Measurements from ENCODE around the gene CACHD1. TPM values are rescaled to one million over a fixed set of nuclear protein-coding genes. Genes with fewer than 3 reads are reported as not detected.

The CACHD1 gene
- total RNA-seq, 1 donor from 2014 or later, result 14.2 TPM

- no peak for DNase-seq (ENCODE audit: low spot score)
These were observed 79.7 kb downstream of the CACHD1 start for GRCh38 chr1:64549464-64550239.

DNA sequence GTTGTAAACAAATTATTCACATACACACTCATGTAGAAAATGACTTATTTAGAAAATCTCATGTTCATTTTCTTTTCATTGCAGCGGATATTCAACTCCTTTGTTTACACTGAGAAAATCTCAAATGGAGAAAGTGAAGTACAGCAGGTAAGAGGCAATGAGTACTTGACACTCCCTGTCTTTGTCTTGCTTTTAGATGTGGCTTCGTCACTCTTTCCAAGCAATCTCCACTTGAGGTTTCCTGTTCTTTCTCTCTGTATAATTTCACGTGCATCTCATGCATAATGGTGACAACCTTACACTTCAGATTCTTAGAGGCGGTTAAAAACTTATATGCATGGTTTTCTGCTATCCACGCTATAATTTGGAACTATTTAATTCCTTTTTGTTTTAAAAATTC is 80.6 kb downstream of the CACHD1 start:
- no peak for DNase-seq (ENCODE audit: low spot score)

GRCh38 chr1:64550946-64551605 is 81.1 kb downstream of the CACHD1 start:
- DNase-seq (ENCODE audit: low spot score), result no peak

- no peak for DNase-seq (ENCODE audit: low spot score)
These were observed 83.4 kb downstream of the CACHD1 start for GRCh38 chr1:64553285-64553684.

- DNase-seq (ENCODE audit: low spot score), result no peak
These were observed 86.0 kb downstream of the CACHD1 start for GRCh38 chr1:64555947-64556346.

DNA sequence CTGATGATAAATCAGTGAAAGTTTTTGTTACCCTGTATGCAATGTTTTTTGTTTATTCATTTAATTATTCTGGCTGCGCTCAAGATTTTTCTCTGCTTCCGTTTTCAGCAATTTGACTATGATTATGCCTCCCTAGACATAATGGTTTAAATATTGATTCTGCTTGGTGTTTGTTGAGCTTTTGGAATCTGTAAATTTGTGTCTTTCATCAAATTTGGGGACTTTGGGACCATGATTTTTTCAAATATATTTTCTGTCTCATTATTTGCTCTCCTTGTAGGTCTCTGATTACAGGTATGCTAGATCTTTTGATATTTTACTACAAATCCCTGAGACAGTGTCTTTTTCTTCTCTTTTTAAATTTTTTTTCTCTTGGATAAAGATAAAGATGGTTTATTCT is 92.1 kb downstream of the CACHD1 start:
- DNase-seq (ENCODE audit: low spot score), result no peak

GRCh38 chr1:64563958-64564565 is 94.1 kb downstream of the CACHD1 start:
- no peak for DNase-seq (ENCODE audit: low spot score)

DNA sequence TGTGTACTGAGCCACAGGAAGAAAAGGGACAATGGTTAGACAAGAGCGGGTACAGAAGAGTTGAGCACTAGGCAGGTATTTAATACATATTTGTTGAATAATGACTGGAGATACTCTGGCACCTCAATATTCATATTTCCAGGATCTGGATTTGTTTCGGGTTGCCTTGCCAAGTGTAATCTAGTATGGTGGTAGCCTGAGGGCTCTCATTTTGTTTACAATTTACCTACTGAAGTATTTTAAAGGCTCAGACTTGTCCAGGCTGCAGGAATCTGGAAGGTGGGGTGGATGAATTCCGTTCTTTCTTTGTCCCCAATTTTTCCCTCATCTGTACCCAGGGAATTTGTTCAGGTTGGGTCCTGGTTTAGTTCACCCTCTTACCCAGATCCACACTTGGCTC is 95.0 kb downstream of the CACHD1 start:
- no peak for DNase-seq (ENCODE audit: low spot score)

- DNase-seq (ENCODE audit: low spot score), result no peak
These were observed 97.7 kb downstream of the CACHD1 start for GRCh38 chr1:64567426-64568170.

GRCh38 chr1:64568171-64568450 is 98.2 kb downstream of the CACHD1 start:
- DNase-seq (ENCODE audit: low spot score), result no peak

DNA sequence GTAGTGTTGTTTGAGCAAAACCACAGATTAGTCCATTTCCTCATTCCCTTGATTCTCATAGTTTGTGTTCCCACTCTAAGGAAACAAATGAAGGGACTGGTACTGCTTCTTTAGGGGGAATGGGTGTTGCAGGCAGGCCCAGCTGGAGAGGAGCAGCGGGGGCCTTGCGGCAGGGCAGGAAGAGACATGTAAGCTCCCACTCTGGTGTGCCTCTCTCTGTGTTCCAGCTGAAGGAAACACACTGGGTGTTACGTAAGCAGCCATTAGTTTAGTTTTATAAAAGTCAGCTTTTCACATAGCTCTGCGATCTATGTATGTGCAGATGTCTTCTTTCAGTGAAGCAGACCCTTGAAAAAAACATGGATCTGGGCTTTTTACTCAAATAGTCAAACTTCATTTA is 99.5 kb downstream of the CACHD1 start:
- DNase-seq (ENCODE audit: low spot score), result peak; percentile 44

GRCh38 chr1:64570267-64570855 is 100.4 kb downstream of the CACHD1 start:
- DNase-seq (ENCODE audit: low spot score), result no peak

DNA sequence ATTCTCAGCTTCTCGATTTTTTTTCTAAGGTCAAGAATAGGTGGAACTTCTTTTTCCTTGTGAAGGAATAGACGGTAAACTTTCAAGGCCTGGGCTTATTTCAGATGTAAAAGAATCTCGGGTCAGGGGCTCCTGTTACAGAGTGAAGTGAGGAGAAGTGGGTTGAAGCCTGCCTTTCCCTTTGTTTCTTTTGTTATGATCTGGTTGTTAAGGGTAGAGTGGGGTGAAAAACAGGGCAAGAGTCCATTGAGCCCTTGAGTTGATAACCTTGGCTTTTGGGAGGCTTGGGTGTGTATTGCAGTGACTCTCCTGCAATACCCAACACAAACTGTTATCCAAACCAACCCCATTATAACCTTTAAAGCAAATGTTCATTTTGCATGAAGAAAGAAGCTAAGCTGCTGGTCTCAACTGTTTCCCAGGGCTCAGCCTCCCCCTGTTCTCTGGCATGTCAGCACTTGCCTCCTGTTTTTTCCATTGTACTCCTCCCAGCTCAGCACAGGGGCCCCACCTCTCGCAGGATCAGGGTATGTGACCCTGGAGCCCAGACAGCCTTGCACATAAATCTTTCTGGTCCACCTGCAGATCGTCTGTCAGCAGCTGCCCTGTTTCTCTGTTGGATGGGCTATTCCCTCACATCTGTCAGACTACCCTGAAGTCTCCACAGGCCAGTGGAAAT is 102.4 kb downstream of the CACHD1 start:
- DNase-seq (ENCODE audit: low spot score), result no peak

DNA sequence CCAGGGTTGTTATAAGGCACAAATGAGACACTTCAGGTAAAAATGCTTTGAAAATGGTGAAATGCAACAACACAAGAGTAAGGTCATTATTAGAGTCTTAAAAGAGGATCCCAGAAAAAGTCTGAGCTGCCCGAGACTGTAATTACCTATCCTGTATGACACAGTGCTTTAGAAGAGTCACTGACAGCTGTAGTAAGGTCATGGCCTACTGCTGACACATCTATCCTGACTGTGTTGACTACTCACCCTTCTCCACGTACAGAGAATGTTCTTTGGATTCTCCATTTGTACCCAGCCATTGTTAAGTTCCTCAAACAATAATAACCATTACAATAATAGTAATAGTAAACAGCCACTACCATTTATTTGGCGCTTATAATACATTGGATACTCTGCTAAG is 104.4 kb downstream of the CACHD1 start:
- no peak for DNase-seq (ENCODE audit: low spot score)

GRCh38 chr1:64575881-64576676 is 106.2 kb downstream of the CACHD1 start:
- DNase-seq (ENCODE audit: low spot score), result no peak

GRCh38 chr1:64578270-64578973 is 108.5 kb downstream of the CACHD1 start:
- no peak for DNase-seq (ENCODE audit: low spot score)

- no peak for DNase-seq (ENCODE audit: low spot score)
These were observed 109.8 kb downstream of the CACHD1 start for GRCh38 chr1:64579767-64580166.

DNA sequence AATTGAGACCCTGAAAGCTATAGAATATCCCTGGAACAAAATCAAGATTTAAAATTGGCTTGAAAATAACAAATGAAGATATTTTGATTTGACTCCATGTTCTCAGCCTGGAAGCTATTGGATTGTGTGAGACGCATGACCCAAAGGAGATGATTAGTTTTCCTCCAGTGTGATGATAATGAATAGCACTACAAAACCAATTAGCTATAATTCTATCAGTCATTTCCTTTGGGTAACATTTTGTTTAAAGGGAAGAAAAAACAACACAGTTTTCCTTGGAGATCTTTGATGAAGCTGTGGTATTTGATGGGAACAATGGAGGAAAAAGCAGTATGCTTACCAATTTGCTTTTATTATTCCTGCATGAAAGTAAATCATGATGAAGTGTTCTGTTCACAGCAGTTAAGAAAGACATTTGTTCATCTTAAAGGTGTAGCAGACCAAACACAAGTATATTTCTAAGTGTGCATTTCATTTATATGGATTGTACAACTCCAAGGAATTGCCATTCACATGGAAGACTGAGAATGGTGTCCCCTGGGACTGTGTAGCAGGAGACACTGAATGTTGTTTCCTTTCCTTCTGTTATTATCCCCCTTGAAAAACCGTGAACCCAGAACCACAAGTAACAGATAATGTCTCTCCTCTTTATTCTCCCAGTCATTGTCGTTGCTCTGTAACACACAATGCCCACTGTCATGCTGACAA is 111.4 kb downstream of the CACHD1 start:
- DNase-seq (ENCODE audit: low spot score), result no peak

DNA sequence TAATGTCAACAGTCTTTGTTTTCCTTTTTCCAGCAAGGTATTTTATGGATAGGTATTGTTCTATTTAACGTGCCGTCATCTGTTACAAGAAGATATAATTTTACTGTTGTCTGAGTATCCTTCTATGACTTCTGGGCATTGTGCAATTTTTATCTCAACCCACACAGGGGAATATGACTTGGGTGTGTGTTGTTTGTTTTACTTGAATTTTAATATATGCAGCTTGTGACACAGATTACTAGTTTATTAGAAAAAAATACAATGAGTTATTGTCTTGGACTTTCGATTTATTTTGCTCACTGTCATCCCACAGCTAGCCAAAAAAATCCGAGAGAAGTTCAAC is 111.9 kb downstream of the CACHD1 start:
- no peak for DNase-seq (ENCODE audit: low spot score)

- DNase-seq (ENCODE audit: low spot score), result no peak
These were observed 114.5 kb downstream of the CACHD1 start for GRCh38 chr1:64584479-64584878.
